ENCODE measurements around the gene GNAZ. TPM values are rescaled to one million over a fixed set of nuclear protein-coding genes. Genes with fewer than 3 reads are reported as not detected.

GNAZ gene
- total RNA-seq, 1 donor from 2014 or later = 3.9 TPM

DNA sequence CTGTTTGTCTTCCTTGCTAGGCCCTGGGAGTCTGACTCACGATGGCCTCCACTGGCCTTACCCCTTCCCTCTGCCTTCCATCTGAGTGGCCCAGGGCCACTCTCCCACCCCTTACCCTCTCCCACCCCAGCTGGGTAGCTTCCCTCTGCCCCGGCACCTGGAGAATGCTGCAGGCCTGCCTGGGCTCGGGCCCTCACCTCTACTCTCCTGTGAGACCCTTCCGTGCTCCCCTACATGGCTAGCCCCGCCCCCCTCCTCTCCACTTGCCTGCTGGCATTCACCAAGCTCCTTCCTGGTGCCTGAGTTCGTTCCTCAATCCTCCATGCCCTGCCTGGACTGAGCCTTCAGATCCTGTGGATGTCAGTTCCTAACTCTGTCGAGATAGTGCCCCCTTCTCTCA is 83.7 kb downstream of the GNAZ start:
- H3K27ac Mint-ChIP-seq (ENCODE audit: unreplicated experiment) = no peak overlapping the region
- H3K4me1 Mint-ChIP-seq (ENCODE audit: low read depth) = no peaks in the 10 kb centered on the region
- TF ChIP-seq, protein P1, sequence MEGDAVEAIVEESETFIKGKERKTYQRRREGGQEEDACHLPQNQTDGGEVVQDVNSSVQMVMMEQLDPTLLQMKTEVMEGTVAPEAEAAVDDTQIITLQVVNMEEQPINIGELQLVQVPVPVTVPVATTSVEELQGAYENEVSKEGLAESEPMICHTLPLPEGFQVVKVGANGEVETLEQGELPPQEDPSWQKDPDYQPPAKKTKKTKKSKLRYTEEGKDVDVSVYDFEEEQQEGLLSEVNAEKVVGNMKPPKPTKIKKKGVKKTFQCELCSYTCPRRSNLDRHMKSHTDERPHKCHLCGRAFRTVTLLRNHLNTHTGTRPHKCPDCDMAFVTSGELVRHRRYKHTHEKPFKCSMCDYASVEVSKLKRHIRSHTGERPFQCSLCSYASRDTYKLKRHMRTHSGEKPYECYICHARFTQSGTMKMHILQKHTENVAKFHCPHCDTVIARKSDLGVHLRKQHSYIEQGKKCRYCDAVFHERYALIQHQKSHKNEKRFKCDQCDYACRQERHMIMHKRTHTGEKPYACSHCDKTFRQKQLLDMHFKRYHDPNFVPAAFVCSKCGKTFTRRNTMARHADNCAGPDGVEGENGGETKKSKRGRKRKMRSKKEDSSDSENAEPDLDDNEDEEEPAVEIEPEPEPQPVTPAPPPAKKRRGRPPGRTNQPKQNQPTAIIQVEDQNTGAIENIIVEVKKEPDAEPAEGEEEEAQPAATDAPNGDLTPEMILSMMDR (IDR thresholded peaks at IDR 0.05) = no peak
- no peak overlapping the region for H3K4me3 Mint-ChIP-seq (ENCODE audit: unreplicated experiment)
- H3K36me3 Mint-ChIP-seq (ENCODE audit: low read depth) = peaks cover 4% of the 10 kb centered on the region
- no peak for DNase-seq (ENCODE audit: low spot score)
- peaks cover 2% of the 10 kb centered on the region for H3K9me3 Mint-ChIP-seq (ENCODE audit: low read depth)
- H3K27me3 Mint-ChIP-seq (ENCODE audit: low read depth) = peaks cover 1% of the 10 kb centered on the region

DNA sequence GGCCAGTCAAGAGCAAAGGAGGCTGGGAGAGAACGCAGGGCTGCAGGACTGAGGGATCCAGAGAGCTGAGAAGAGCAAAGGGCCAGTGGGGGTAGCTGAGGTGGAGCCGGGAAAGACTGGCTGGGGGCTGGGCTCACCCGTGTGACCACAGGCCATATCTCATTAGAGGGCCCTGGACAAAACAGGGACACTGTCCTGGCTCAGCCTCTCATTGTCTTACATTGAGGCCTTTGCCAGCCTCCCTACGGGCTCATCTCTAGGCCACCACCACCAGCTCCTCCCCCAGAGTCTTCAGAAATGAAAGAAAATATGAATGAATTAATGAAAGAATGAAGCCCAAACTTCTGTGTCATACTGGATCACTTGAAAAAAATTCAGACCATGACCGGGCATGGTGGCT is 84.1 kb downstream of the GNAZ start:
- no peak overlapping the region for H3K4me3 Mint-ChIP-seq (ENCODE audit: unreplicated experiment)
- no peak for DNase-seq (ENCODE audit: low spot score)
- H3K36me3 Mint-ChIP-seq (ENCODE audit: low read depth) = peaks cover 4% of the 10 kb centered on the region
- TF ChIP-seq, protein P1 (IDR thresholded peaks at IDR 0.05) = no peak
- H3K4me1 Mint-ChIP-seq (ENCODE audit: low read depth) = no peaks in the 10 kb centered on the region
- H3K9me3 Mint-ChIP-seq (ENCODE audit: low read depth) = peaks cover 2% of the 10 kb centered on the region
- peaks cover 1% of the 10 kb centered on the region for H3K27me3 Mint-ChIP-seq (ENCODE audit: low read depth)
- no peak overlapping the region for H3K27ac Mint-ChIP-seq (ENCODE audit: unreplicated experiment)

DNA sequence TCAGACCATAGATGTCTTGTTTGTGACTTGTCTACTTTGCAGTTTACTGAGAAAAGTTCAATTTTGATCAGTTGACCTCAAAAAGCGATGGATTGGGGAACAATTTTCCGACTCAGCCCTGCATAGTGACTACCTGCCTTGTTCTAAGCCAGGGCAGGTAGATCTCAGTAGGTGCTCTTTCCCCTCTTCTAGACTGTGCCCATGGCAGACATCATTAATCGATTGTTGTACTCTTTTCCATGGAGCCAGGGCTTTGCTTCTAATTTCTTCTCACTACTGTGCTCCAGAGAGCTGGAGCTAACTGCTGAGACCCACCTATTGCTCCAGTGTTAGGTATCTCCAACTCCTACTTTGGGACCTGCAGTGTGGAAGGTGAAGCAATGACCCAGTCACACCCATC is 84.8 kb downstream of the GNAZ start:
- H3K9me3 Mint-ChIP-seq (ENCODE audit: low read depth) = peaks cover 2% of the 10 kb centered on the region
- peaks cover 1% of the 10 kb centered on the region for H3K27me3 Mint-ChIP-seq (ENCODE audit: low read depth)
- no peaks in the 10 kb centered on the region for H3K4me1 Mint-ChIP-seq (ENCODE audit: low read depth)
- H3K4me3 Mint-ChIP-seq (ENCODE audit: unreplicated experiment) = no peak overlapping the region
- H3K36me3 Mint-ChIP-seq (ENCODE audit: low read depth) = peaks cover 2% of the 10 kb centered on the region
- TF ChIP-seq, protein P1 (IDR thresholded peaks at IDR 0.05) = no peak
- H3K27ac Mint-ChIP-seq (ENCODE audit: unreplicated experiment) = no peak overlapping the region
- no peak for DNase-seq (ENCODE audit: low spot score)

DNA sequence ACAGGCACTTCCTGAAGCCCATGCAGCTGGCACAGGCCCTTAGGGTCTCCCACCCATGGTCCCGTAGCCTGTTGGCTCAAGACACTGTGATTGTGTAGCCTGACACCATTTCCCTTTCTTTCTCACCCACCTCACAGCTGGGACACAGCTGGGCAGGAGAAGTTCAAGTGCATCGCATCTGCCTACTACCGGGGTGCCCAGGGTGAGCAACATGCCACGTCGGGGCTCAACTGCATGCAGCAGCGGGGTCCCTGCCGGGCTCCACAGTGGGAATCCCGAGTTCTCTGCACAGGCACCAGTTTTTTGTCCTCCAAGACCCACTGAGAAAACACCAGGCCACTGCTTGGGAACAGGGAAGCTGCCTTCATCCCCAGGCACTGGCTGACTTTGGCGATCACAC is 85.5 kb downstream of the GNAZ start:
- peaks cover 2% of the 10 kb centered on the region for H3K9me3 Mint-ChIP-seq (ENCODE audit: low read depth)
- TF ChIP-seq, protein P1 (IDR thresholded peaks at IDR 0.05) = no peak
- no peaks in the 10 kb centered on the region for H3K4me1 Mint-ChIP-seq (ENCODE audit: low read depth)
- no peak overlapping the region for H3K27ac Mint-ChIP-seq (ENCODE audit: unreplicated experiment)
- H3K27me3 Mint-ChIP-seq (ENCODE audit: low read depth) = peaks cover 1% of the 10 kb centered on the region
- no peak for DNase-seq (ENCODE audit: low spot score)
- H3K36me3 Mint-ChIP-seq (ENCODE audit: low read depth) = peaks cover 2% of the 10 kb centered on the region
- no peak overlapping the region for H3K4me3 Mint-ChIP-seq (ENCODE audit: unreplicated experiment)

DNA sequence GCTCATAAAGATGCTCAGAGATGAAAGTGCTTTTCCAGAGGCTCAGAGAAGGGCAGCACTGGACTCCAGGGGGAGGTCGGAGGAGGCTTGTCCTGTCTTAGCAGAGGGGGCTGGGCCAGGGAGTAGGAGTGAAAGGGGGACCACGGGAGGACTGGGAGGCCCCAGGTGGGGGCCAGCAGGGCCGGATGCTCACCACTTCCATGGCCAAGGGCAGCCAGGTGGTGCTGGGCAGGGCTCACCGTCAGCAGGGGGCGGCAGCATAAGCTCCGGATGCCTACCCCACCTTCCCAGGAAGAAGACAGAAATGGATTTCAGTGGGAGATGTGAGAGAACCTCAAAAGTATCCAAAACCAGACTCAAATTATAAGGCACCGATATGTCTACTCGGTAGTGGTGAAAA is 86.0 kb downstream of the GNAZ start:
- Mint-ChIP-seq H3K27ac (ENCODE audit: unreplicated experiment) (no peak overlapping the region), H3K4me3 (ENCODE audit: unreplicated experiment) (no peak overlapping the region), H3K27me3 (ENCODE audit: low read depth) (peaks cover 1% of the 10 kb centered on the region), H3K36me3 (ENCODE audit: low read depth) (peaks cover 2% of the 10 kb centered on the region), H3K4me1 (ENCODE audit: low read depth) (no peaks in the 10 kb centered on the region), H3K9me3 (ENCODE audit: low read depth) (peaks cover 2% of the 10 kb centered on the region)
- DNase-seq (ENCODE audit: low spot score) = no peak
- TF ChIP-seq, protein P1 (IDR thresholded peaks at IDR 0.05) = no peak
